Fibroblast of mammary gland (primary cell): ENCODE results near the gene EXOC6B.

Experiments
- DNase-seq: peaks from one replicate; pipeline ENCODE4 v3.0.0-alpha.2; 2010; ENCODE audit warnings: low read depth
- H3K4me3 ChIP-seq: 2 replicates; pipeline ENCODE4 v1.5.1; 2011; ENCODE audit warnings: low read depth, mild to moderate bottlenecking, low read length, moderate library complexity; ENCODE audit not compliant: control insufficient read depth
- CTCF ChIP-seq: conservative IDR thresholded peaks from 2 replicates; pipeline ENCODE4 v1.5.1; 2011; ENCODE audit warnings: low read depth, low read length, inconsistent platforms; ENCODE audit not compliant: control insufficient read depth, insufficient read depth

EXOC6B gene

GRCh38 chr2:72412214-72412613 lies 413.6 kb downstream of the EXOC6B start:
- no peak overlapping the region for H3K4me3 ChIP-seq
- DNase-seq: no peak
- TF ChIP-seq CTCF: no peak

GRCh38 chr2:72399879-72400278 lies 426.0 kb downstream of the EXOC6B start:
- no peak for DNase-seq
- no peak for TF ChIP-seq CTCF
- no peak overlapping the region for H3K4me3 ChIP-seq

- no peak overlapping the region for H3K4me3 ChIP-seq
- DNase-seq: no peak
- no peak for TF ChIP-seq CTCF
These were observed 430.7 kb downstream of the EXOC6B start for GRCh38 chr2:72395096-72395495.

- H3K4me3 ChIP-seq: no peak overlapping the region
- no peak for DNase-seq
- no peak for TF ChIP-seq CTCF
These were observed 431.2 kb downstream of the EXOC6B start for GRCh38 chr2:72394541-72395070.

- no peak overlapping the region for H3K4me3 ChIP-seq
- TF ChIP-seq CTCF: no peak
- DNase-seq: no peak
These were observed 436.4 kb downstream of the EXOC6B start for GRCh38 chr2:72389447-72389846.

GRCh38 chr2:72388263-72388662 lies 437.6 kb downstream of the EXOC6B start:
- no peak for TF ChIP-seq CTCF
- DNase-seq: no peak
- H3K4me3 ChIP-seq: no peak overlapping the region

- TF ChIP-seq CTCF: no peak
- no peak for DNase-seq
- no peak overlapping the region for H3K4me3 ChIP-seq
These were observed 439.5 kb downstream of the EXOC6B start for GRCh38 chr2:72386288-72386687.
